GM12874 (cell line): ENCODE data around the gene PRDM12.

Source experiments
- TF ChIP-seq, protein P1 (sequence below): IDR thresholded peaks from 2 replicates; pipeline ENCODE4 v1.5.1; 2011; ENCODE audit warnings: low read depth, mild to moderate bottlenecking, control low read depth, low read length, moderate library complexity; ENCODE audit not compliant: insufficient read depth

The PRDM12 gene

DNA sequence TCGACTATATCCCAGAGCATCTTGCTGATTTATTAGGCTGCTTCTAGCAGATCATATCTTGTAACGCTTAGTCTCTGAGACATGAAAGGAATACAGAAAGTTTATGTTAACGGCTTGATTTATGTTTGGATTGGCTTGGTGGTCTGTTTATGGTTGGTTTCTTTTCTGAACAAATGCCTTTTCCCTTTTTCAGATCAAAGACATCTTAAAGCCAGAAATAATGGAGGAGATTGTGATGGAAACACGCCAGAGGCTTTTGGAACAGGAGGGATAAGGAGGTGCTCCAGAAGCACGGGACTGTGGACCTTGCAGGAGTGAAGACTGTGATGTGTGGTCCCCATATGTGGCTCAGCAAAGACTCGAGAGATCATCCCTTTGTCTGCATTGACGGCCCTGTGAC is 39.1 kb downstream of the PRDM12 start:
- TF ChIP-seq, protein P1, sequence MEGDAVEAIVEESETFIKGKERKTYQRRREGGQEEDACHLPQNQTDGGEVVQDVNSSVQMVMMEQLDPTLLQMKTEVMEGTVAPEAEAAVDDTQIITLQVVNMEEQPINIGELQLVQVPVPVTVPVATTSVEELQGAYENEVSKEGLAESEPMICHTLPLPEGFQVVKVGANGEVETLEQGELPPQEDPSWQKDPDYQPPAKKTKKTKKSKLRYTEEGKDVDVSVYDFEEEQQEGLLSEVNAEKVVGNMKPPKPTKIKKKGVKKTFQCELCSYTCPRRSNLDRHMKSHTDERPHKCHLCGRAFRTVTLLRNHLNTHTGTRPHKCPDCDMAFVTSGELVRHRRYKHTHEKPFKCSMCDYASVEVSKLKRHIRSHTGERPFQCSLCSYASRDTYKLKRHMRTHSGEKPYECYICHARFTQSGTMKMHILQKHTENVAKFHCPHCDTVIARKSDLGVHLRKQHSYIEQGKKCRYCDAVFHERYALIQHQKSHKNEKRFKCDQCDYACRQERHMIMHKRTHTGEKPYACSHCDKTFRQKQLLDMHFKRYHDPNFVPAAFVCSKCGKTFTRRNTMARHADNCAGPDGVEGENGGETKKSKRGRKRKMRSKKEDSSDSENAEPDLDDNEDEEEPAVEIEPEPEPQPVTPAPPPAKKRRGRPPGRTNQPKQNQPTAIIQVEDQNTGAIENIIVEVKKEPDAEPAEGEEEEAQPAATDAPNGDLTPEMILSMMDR, result no peak

DNA sequence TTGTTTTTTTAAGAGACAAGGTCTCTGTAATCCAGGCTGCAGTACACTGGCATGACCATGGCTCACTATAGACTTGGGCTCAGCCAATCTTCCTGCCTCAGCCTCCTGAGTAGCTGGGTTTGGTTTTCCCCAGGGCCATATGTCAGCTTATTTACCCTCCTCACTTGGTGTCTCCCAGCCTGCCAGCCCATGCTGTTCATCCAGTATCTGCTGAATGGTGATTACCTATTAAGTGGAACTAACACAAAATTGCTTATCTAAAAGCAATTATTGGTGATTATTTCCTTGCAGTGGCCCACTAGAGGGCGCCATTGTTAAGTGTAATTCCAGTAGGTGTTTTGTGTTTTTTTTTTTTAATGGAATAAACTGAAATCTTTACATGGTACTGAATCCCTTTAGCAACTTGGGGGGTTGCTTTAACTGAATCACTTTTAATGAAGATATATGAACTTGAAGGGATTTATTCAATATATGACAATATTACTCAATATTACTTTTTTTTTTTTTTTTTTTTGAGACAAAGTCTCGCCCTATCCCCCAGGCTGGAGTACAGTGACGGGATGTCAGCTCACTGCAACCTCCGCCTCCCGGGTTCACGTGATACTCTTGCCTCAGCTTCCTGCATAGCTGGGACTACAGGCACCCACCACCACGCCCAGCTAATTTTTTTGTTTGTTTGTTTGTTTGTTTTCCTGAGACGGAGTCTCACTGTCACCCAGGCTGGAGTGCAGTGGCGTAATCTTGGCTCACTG is 43.0 kb downstream of the PRDM12 start:
- TF ChIP-seq, protein P1, result peak; percentile 55

DNA sequence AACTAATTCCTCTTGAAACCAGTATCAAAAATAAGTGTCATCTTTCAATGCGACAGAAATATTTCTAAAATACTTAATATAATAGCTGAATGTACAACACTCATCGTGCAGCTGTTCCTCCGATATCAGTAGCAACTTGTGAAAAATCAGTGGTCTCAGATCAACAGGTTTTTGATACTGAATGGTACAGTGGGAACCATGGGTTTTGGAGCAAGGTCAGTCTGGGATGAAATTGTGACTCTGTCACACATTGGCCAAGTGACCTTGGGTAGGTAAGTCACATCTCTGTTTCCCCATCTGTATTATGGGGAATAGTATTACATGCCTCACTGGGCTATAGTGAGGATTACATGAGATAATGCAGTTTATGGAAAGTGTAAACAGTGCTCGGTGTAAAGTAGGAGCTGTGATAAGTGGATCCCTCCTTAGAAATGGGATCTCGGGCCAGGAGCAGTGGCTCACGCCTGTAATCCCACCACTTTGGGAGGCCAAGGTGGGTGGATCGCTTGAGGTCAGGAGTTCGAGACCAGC is 46.5 kb downstream of the PRDM12 start:
- TF ChIP-seq, protein P1, result no peak

DNA sequence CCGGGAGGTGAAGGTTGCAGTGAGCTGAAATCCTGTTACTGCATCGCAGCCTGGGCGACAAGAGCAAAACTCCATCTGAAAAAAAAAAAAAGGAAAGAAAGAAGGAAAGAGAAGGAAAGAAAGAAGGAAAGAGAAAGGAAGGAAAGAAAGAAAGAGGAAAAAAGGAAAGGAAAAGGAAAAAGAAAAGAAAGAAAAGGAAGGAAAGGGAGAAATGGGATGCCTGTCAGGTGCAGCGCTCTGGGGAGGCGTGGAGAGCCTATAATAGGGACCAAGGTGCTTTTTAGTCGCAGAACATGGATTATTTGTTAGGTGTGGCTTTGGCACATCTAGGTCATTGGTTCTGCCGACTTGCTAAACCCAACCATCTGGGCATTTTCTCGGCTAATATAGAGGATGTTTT is 47.1 kb downstream of the PRDM12 start:
- TF ChIP-seq, protein P1, result no peak

DNA sequence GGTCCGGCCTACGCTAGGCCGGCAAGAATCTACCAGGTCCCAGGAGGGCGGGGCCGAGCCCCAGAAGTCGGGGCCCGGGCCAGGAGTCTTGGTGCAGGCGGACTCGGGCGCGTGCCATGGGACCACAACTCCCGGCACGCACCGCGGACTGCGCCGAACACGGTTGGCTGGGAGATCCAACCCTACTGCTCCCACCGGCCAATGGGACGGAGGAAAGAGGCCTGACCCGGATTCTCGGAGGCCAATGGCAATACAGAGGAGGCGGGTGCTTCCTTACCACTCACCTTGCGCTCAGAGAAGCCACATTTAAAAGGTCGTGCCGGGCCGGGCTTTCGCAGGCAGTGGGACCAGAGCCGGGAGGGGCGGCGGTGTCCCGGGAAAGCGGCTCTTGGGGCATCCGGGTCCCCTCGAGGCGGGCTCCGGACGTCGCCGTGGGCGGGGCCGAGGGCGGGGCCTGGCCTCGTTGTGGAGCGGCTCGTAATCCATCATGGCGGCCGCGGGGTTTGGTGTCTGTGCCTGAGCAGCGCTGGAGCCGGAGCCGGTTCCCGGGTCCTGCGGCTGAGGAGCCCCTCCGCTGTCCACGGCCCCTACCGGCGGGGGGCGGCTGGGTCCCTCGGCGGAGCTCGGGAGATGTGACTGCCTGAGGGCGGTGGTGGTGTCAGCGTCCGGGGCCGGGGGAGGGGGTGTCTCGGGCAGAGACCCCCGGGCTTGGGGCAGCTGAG is 48.3 kb downstream of the PRDM12 start:
- TF ChIP-seq, protein P1, result no peak

DNA sequence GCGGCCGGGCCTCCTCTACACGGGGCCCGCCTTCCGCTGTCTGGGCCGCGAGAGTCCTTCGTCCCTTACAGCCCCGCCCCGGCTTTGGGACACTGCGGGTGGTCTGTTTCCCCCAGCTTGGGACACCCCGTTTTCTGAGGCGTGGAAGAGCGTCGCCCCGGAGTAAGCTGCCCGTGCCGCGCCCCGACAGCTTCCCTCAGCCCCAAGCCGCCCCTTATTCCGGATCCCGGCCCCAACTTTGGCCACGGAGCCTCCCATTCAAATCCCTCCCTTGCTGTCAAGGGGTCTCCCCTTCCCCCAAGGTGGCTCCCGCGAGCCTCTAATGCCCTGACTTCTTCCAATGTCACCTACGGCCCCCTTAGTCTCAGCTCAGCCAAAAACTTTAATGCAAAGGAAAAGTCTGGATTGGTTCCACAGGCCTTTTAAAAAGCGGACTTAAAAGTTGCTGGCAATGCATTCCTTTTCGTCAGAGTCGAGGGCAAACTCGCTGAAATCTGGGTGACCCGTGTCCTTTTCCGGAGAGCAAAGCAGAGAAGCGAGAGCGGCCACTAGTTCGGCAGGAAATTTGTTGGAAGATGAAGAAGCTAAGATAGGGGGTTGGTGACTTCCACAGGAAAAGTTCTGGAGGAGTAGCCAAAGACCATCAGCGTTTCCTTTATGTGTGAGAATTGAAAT is 49.0 kb downstream of the PRDM12 start:
- TF ChIP-seq, protein P1, result no peak

DNA sequence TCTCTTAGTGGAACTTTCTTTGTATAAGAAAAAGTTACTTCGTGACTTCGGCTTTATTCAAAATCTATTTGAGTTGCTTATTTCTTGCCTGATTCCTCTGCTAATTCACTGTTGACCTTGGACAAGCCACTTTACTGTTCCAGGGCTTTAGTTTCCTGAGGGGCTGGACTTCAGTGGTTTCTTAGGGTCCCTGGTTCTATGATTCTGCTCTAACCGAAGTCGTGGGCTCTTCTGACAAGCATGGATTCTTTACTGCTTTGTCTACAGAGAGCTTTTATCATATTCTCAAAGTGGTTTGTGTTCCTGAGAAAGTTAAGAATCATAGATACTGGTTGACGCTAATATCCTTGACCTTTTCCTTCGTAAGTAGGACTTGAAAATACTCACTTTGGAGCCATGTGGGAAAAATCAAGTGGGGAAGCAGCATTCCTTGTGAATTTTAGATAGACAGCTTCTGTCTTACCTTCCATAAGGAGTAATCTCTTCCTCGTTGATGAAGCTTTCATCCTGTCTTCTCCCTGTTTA is 50.3 kb downstream of the PRDM12 start:
- TF ChIP-seq, protein P1, result no peak
